ENCODE measurements around the gene RALGAPA2.
A peak's percentile ranks its signal among the peaks of the same experiment; 100 is the strongest.

RALGAPA2 gene

GRCh38 chr20:20395903-20396568 is 316.4 kb downstream of the RALGAPA2 start:
- DNase-seq: peak; percentile 61 to 88 (median 68)

- DNase-seq: no peak
Observed at GRCh38 chr20:20395087-20395486, 317.4 kb downstream of the RALGAPA2 start.

- DNase-seq: no peak
Observed at GRCh38 chr20:20393207-20394120, 319.0 kb downstream of the RALGAPA2 start.

GRCh38 chr20:20391766-20392165 is 320.7 kb downstream of the RALGAPA2 start:
- DNase-seq: no peak

- DNase-seq: no peak
Observed at GRCh38 chr20:20391115-20391514, 321.3 kb downstream of the RALGAPA2 start.

- no peak for DNase-seq
Observed at GRCh38 chr20:20390393-20390792, 322.1 kb downstream of the RALGAPA2 start.

GRCh38 chr20:20386192-20386591 is 326.3 kb downstream of the RALGAPA2 start:
- DNase-seq: no peak

- DNase-seq: peak; percentile 69 to 95 (median 76)
Observed at GRCh38 chr20:20375862-20376261, 336.6 kb downstream of the RALGAPA2 start.

- peak; percentile 51 to 75 (median 63) for DNase-seq
Observed at GRCh38 chr20:20373091-20373571, 339.3 kb downstream of the RALGAPA2 start.

- DNase-seq: peak in 1 of 3 experiments; percentile 47
Observed at GRCh38 chr20:20371681-20372080, 340.8 kb downstream of the RALGAPA2 start.

- peak in 2 of 3 experiments; percentile 47 to 80 for DNase-seq
Observed at GRCh38 chr20:20371083-20371482, 341.4 kb downstream of the RALGAPA2 start.

GRCh38 chr20:20370094-20370575 is 342.3 kb downstream of the RALGAPA2 start:
- DNase-seq: peak; percentile 36 to 80 (median 38)

GRCh38 chr20:20369250-20370093 is 343.0 kb downstream of the RALGAPA2 start:
- DNase-seq: peak in 2 of 3 experiments; percentile 81 to 85

- DNase-seq: peak; percentile 37 to 84 (median 75)
Observed at GRCh38 chr20:20368418-20369249, 343.8 kb downstream of the RALGAPA2 start.

- DNase-seq: peak; percentile 93 to 100 (median 99)
Observed at GRCh38 chr20:20367575-20368417, 344.6 kb downstream of the RALGAPA2 start, which contains the start of gene INSM1. TSS of gene INSM1 (plus strand) at chr20:20368104. CDS start at chr20:20368268, 164 bp downstream.

- peak; percentile 63 to 97 (median 92) for DNase-seq
Observed at GRCh38 chr20:20366876-20367574, 345.4 kb downstream of the RALGAPA2 start.

- peak in 1 of 3 experiments; percentile 63 for DNase-seq
Observed at GRCh38 chr20:20366551-20366875, 345.9 kb downstream of the RALGAPA2 start.

- DNase-seq: peak in 1 of 3 experiments; percentile 21
Observed at GRCh38 chr20:20365480-20366161, 346.8 kb downstream of the RALGAPA2 start.
